Measurements from ENCODE around the gene NANS. TPM values are rescaled to one million over a fixed set of nuclear protein-coding genes. Genes with fewer than 3 reads are reported as not detected.
A peak's percentile ranks its signal among the peaks of the same experiment; 100 is the strongest.

NANS gene
- total RNA-seq, 2 experiments from 2014 or later, result 56.9 to 63.7 TPM

GRCh38 chr9:98101868-98102273 lies 45.3 kb downstream of the NANS start:
- intact Hi-C loops (cut with micrococcal nuclease; ENCODE audit: unreplicated experiment), result loop anchor here (2.0 kb wide), 2 partner anchors 119 to 179 kb away; partner anchors contain the start of genes ANP32B and TRMO
- peaks cover 40% of the 10 kb centered on the region for H3K36me3 ChIP-seq (ENCODE audit: insufficient read depth, low read length)
- H3K9me2 ChIP-seq (ENCODE audit: insufficient read depth, low read length), result no peaks in the 10 kb centered on the region
- H3K79me2 ChIP-seq (ENCODE audit: insufficient read depth, low read depth, low read length), result peaks cover 33% of the 10 kb centered on the region; the same call in 1 of the 2 replicates
- H2AFZ ChIP-seq (ENCODE audit: low read length), result peak overlapping the region; percentile 18; the same call in 1 of the 2 replicates
- H3K4me1 ChIP-seq (ENCODE audit: insufficient read depth, low read length, poor library complexity, severe bottlenecking), result peaks cover 98% of the 10 kb centered on the region
- CTCF ChIA-PET (ENCODE audit: unreplicated experiment), result interaction anchor here (0.9 to 1.0 kb wide), 2 partner anchors 20 to 109 kb away, joined by 3 to 4 read pairs; no protein-coding TSS in a partner anchor
- POLR2A ChIA-PET, result interaction anchor here (0.6 to 2.2 kb wide), 17 partner anchors 9 to 1899 kb away, joined by 3 to 10 read pairs (median 3); partner anchors contain the start of gene TRIM14
- TF ChIP-seq CTCF (conservative IDR thresholded peaks at IDR 0.05; ENCODE audit: low read length) (no peak), EZH2phosphoT487 (IDR thresholded peaks at IDR 0.05; ENCODE audit: borderline replicate concordance, low read depth, low read length) (no peak)
- H3K9me3 ChIP-seq (ENCODE audit: low read length), result peaks cover 13% of the 10 kb centered on the region; the same call in 1 of the 2 replicates
- peak overlapping the region; percentile 97 for H3K4me2 ChIP-seq (ENCODE audit: low read length)
- peak overlapping the region; percentile 59 for H3K4me3 ChIP-seq (ENCODE audit: low read depth, low read length, poor library complexity, severe bottlenecking)
- DNase-seq (ENCODE audit: low spot score), result peak; percentile 97
- H3K27ac ChIP-seq (ENCODE audit: low read depth, low read length, poor library complexity, severe bottlenecking), result peak overlapping the region; percentile 95
- no peaks in the 10 kb centered on the region for H4K20me1 ChIP-seq (ENCODE audit: insufficient read depth, low read length)
- BruUV-seq (replicated peaks), result no TSS peak

- CTCF ChIA-PET (ENCODE audit: unreplicated experiment), result interaction anchor here (0.6 to 1.5 kb wide), 4 partner anchors 14 to 180 kb away, joined by 3 to 5 read pairs (median 4); no protein-coding TSS in a partner anchor
- POLR2A ChIA-PET, result interaction anchor here (0.6 to 3.7 kb wide), 5 partner anchors 15 to 184 kb away, joined by 3 to 39 read pairs (median 5); partner anchors contain the start of genes TBC1D2 and TRIM14
- no TSS peak for BruUV-seq (replicated peaks)
- peak; percentile 45 for TF ChIP-seq CTCF (conservative IDR thresholded peaks at IDR 0.05; ENCODE audit: low read length)
- TF ChIP-seq EZH2phosphoT487 (IDR thresholded peaks at IDR 0.05; ENCODE audit: borderline replicate concordance, low read depth, low read length), result no peak
- Histone ChIP-seq H2AFZ (ENCODE audit: low read length) (peak overlapping the region; percentile 51; the same call in 1 of the 2 replicates), H3K4me3 (ENCODE audit: low read depth, low read length, poor library complexity, severe bottlenecking) (peak overlapping the region; percentile 25), H3K79me2 (ENCODE audit: insufficient read depth, low read depth, low read length) (peaks cover 39% of the 10 kb centered on the region; the same call in 1 of the 2 replicates), H3K4me2 (ENCODE audit: low read length) (peak overlapping the region; percentile 56), H4K20me1 (ENCODE audit: insufficient read depth, low read length) (no peaks in the 10 kb centered on the region), H3K9me2 (ENCODE audit: insufficient read depth, low read length) (no peaks in the 10 kb centered on the region), H3K9me3 (ENCODE audit: low read length) (peaks cover 18% of the 10 kb centered on the region; the same call in 1 of the 2 replicates), H3K27ac (ENCODE audit: low read depth, low read length, poor library complexity, severe bottlenecking) (peak overlapping the region; percentile 95), H3K36me3 (ENCODE audit: insufficient read depth, low read length) (peaks cover 34% of the 10 kb centered on the region), H3K4me1 (ENCODE audit: insufficient read depth, low read length, poor library complexity, severe bottlenecking) (peaks cover 98% of the 10 kb centered on the region)
- DNase-seq (ENCODE audit: low spot score), result peak; percentile 92
- intact Hi-C loops (cut with micrococcal nuclease; ENCODE audit: unreplicated experiment), result loop anchor here (2.0 kb wide), 1 partner anchor 14 kb away; the partner anchor contains the start of gene TRIM14
These were observed 47.9 kb downstream of the NANS start for GRCh38 chr9:98104445-98104881.
